BE2C (cell line): ENCODE results near the gene RASL10B.

Source experiments
- DNase-seq: peaks from one replicate; pipeline ENCODE4 v3.0.0-alpha.2; 2020
- H3K27me3 ChIP-seq: fragments of 250-450 bp; sonication (Bioruptor Pico); 2 replicates; pipeline ENCODE4 v1.5.1; 2020; ENCODE audit warnings: mild to moderate bottlenecking
- H3K36me3 ChIP-seq: fragments of 250-450 bp; sonication (Bioruptor Pico); 2 replicates; pipeline ENCODE4 v1.5.1; 2020; ENCODE audit warnings: mild to moderate bottlenecking
- H3K4me1 ChIP-seq: fragments of 250-450 bp; sonication (Bioruptor Pico); 2 replicates; pipeline ENCODE4 v1.5.1; 2020
- H3K4me3 ChIP-seq: 2 replicates; pipeline ENCODE4 v1.5.1; 2011; ENCODE audit warnings: low read depth, low read length
- H3K9me3 ChIP-seq: fragments of 250-450 bp; sonication (Bioruptor Pico); 2 replicates; pipeline ENCODE4 v1.5.1; 2020
- CTCF ChIP-seq: IDR thresholded peaks from 2 replicates; pipeline ENCODE4 v1.5.1; 2012; ENCODE audit warnings: mild to moderate bottlenecking, low read depth, low read length

Gene RASL10B

GRCh38 chr17:35742496-35742895 is 11.1 kb downstream of the RASL10B start:
- DNase-seq: no peak
- H3K4me3 ChIP-seq: no peak overlapping the region
- TF ChIP-seq CTCF: no peak
- no peaks in the 10 kb centered on the region for H3K4me1 ChIP-seq
- peaks cover 3% of the 10 kb centered on the region; the same call in 1 of the 2 replicates for H3K27me3 ChIP-seq
- H3K9me3 ChIP-seq: 0 out of 2 replicates have a peak, but pooled peaks cover 4% of the 10 kb centered on the region
- H3K36me3 ChIP-seq: no peaks in the 10 kb centered on the region

GRCh38 chr17:35742896-35743477 is 11.5 kb downstream of the RASL10B start:
- no peak for DNase-seq
- Histone ChIP-seq H3K36me3 (no peaks in the 10 kb centered on the region), H3K4me1 (no peaks in the 10 kb centered on the region), H3K4me3 (no peak overlapping the region), H3K27me3 (peaks cover 3% of the 10 kb centered on the region; the same call in 1 of the 2 replicates), H3K9me3 (0 out of 2 replicates have a peak, but pooled peaks cover 4% of the 10 kb centered on the region)
- no peak for TF ChIP-seq CTCF

- Histone ChIP-seq H3K4me1 (peaks cover 7% of the 10 kb centered on the region; the same call in 1 of the 2 replicates), H3K9me3 (0 out of 2 replicates have a peak, but pooled peaks cover 4% of the 10 kb centered on the region), H3K36me3 (no peaks in the 10 kb centered on the region), H3K27me3 (peaks cover 3% of the 10 kb centered on the region; the same call in 1 of the 2 replicates), H3K4me3 (no peak overlapping the region)
- no peak for DNase-seq
- no peak for TF ChIP-seq CTCF
Observed at GRCh38 chr17:35743626-35744328, 12.3 kb downstream of the RASL10B start.

GRCh38 chr17:35744830-35745229 is 13.4 kb downstream of the RASL10B start:
- no peak for TF ChIP-seq CTCF
- no peak overlapping the region for H3K4me3 ChIP-seq
- DNase-seq: no peak
- H3K4me1 ChIP-seq: peaks cover 7% of the 10 kb centered on the region; the same call in 1 of the 2 replicates
- no peaks in the 10 kb centered on the region for H3K36me3 ChIP-seq
- H3K27me3 ChIP-seq: peaks cover 3% of the 10 kb centered on the region; the same call in 1 of the 2 replicates
- H3K9me3 ChIP-seq: 0 out of 2 replicates have a peak, but pooled peaks cover 4% of the 10 kb centered on the region

GRCh38 chr17:35745246-35745645 is 13.8 kb downstream of the RASL10B start:
- peaks cover 8% of the 10 kb centered on the region for H3K4me1 ChIP-seq
- no peak for TF ChIP-seq CTCF
- H3K36me3 ChIP-seq: no peaks in the 10 kb centered on the region
- peaks cover 3% of the 10 kb centered on the region; the same call in 1 of the 2 replicates for H3K27me3 ChIP-seq
- no peak for DNase-seq
- H3K9me3 ChIP-seq: 0 out of 2 replicates have a peak, but pooled peaks cover 4% of the 10 kb centered on the region
- H3K4me3 ChIP-seq: no peak overlapping the region
